Measurements from ENCODE around the gene HYAL4.
A peak's percentile ranks its signal among the peaks of the same experiment; 100 is the strongest.

- TF ChIP-seq CTCF (IDR thresholded peaks at IDR 0.05; ENCODE audit: low read depth, low read length) = peak; percentile 40
- no peak for TF ChIP-seq MAX (IDR thresholded peaks at IDR 0.05; ENCODE audit: low read depth, low read length)
- no peak for TF ChIP-seq POLR2A (IDR thresholded peaks at IDR 0.05; ENCODE audit: extremely low read depth, insufficient read length)
These were observed 27.3 kb downstream of the HYAL4 start for GRCh38 chr7:123871998-123872867.
